ENCODE measurements around the gene TBXA2R.

TBXA2R gene

GRCh38 chr19:3551792-3552095, 54.9 kb downstream of the TBXA2R start:
- DNase-seq (ENCODE audit: low read depth in 2 of 2): no peak

DNA sequence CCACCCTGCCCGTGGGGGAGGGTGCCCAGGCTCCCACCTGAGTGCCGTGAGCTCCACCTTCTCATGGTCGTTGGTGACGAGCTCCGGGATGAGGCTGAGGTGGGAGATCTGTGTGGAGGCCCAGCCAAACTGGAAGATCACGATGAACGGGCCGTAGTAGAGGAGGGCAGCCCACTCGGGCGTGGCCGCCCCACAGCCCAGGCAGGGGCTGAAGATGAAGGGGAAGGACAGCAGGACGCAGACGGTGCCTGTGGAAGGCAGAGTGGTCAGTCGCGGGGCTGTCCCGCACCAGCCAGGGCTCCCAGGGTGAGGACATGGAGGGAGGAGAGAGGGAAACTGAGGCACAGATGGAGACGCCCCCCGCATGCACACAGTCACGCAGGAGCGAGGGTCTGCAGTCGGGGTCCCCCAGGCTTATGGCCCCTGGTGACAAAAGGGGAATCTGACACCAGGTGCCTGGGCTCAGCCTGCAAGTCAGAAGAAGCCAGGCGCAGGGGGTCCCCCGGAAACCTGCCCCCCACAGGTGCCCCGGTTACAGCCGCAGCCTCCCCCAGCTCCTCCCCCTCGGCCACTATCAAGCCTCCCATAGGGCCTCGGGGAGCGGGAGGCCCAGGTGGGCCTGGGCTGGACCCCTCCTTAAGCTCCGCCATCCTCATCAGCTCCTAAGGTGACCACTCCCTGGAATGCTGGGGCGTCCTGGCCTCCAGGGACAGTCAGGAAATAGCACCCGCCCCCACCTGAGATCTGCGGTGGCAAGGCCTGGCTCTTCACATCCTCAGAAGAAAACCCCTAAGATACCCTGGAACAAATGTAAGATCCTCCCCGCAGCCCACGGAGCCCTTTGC, 55.5 kb downstream of the TBXA2R start:
- DNase-seq (ENCODE audit: low read depth in 2 of 2): no peak

GRCh38 chr19:3549816-3550215, 56.9 kb downstream of the TBXA2R start:
- DNase-seq (ENCODE audit: low read depth in 2 of 2): no peak

DNA sequence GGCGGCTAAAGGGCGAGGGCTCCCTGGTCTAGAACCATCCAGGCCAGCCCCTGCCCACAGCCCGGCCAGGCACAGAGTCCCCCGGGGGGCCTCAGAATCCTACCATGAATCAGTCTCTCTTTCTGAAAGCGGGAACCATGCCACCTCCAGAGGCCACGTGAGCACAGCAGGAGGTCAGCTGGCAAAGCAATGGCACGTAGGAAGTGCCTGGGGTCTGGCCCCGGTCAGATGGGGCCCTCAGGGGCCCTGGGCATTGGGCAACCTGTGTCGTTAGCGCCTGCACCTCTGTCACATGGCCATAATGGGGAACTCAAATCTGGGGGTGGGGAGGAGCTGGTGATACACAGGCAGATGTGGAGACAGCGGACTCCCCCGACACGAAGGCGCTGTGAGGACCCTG, 58.1 kb downstream of the TBXA2R start:
- no peak for DNase-seq (ENCODE audit: low read depth in 2 of 2)

DNA sequence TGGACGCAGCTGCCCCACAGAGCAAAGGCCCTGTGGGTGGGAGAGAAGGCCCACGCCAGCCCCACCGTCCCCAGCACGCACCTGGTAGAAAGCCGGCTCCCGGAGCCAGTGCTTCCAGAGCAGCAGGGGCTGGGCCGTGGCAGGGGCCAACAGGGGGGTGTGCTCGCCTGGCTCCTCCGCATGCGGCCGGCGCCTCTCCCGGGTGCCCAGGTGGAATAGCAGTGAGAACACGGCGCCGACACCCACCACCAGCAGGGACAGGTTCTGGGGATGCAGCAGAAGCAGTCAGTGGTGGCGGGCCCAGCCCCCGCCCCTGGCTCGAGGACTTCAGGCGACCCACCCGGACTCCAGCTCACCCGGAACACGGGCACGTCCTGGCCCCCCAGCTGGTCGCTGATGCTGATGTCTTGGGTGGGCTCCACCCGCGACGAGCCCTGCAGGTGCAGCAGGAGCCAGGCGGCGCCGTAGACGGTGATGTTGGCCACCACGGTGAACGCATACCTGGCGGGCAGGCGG, 58.9 kb downstream of the TBXA2R start:
- no peak for DNase-seq (ENCODE audit: low read depth in 2 of 2)

- no peak for DNase-seq (ENCODE audit: low read depth in 2 of 2)
These were observed 59.4 kb downstream of the TBXA2R start for GRCh38 chr19:3547301-3547731.

DNA sequence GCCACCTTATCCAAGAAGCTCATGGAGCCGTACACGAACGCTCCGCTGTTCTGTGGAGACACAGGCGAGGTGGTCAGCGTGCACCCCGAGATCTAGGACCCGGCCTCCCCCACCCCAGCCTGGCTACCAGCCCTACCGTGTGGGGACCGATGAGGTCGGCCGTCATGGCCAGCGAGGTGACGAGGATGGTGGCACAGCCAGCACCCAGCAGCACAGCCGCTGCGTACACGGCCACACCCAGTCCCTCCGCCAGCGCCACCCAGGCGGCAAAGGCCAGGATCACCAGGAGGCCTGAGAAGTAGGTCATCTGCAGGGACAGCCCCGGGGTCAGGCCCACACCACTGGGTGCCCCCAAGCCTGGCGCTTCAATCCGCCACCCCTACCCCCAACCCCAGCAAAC, 60.6 kb downstream of the TBXA2R start:
- no peak for DNase-seq (ENCODE audit: low read depth in 2 of 2)

DNA sequence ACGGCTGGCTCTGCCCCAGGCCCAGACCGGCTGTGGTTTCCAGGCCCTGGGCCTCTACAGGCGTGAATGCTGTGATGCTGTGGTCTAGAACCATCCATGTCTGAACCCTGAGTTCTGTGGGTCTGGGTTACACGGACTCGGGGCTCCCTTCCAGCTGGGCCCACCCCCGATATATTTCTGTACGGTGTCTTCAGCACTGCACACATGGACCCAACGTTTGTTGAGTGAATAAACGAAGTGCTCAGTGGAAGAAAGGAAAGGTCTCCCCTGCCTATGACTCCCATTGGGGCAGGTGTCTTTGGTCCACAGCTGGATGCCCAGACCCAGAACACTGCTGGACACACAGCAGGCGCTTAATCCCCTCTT, 61.0 kb downstream of the TBXA2R start:
- no peak for DNase-seq (ENCODE audit: low read depth in 2 of 2)

DNA sequence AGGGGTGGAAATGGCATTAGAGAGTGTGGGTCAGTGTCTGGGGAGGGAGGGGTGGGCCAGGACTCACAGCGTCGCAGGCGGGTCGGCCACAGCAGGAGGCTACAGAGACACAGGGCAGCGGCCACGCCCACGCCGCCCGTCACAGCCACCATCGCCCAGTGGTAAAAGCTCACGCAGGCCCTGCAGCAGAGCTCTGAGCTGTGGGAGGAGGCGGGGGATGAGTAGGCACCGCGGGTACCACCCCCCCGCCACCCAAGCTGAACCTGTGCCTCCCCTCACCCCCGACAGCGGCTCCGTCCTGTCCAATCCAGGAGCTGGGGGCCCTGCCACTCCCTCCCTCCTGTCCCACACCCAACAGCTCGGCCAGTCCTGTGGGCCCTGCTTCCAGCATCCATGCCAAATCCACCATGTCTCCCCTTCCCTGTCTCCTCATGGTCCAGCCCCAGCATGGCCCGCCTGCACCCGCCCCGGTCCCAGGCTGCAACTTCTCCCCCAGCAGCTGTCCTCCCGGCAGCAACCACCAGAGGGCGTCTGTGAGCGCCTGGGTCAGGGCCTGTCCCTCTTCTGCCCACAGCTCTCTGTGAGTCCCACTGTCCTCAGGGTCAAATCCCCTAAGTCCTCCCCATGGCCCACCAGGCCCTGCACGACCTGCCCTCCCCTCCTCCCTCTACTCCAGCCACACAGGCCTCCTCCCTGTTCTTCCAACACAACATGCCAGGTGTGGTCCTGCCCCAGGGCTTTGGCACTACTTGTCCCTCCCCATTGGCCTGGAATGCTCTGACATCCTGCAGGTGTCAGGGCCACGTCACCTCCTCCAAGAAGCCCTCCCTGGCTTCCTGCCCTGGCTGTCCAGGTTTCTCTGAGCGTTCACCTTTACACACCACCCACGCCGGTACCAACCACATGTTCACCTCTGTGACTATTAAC, 61.7 kb downstream of the TBXA2R start:
- DNase-seq (ENCODE audit: low read depth in 2 of 2): peak; percentile 44 to 46

Measured in stimulated activated CD8-positive, alpha-beta memory T cell treated with anti-CD3 and anti-CD28 coated beads, Interleukin-7, amount 100 ng/mL, for 4 hours (primary cell).